ENCODE results near the gene ALKBH8. TPM values are rescaled to one million over a fixed set of nuclear protein-coding genes. Genes with fewer than 3 reads are reported as not detected.

The ALKBH8 gene
- total RNA-seq, 1 donor from 2014 or later = 11.8 TPM

DNA sequence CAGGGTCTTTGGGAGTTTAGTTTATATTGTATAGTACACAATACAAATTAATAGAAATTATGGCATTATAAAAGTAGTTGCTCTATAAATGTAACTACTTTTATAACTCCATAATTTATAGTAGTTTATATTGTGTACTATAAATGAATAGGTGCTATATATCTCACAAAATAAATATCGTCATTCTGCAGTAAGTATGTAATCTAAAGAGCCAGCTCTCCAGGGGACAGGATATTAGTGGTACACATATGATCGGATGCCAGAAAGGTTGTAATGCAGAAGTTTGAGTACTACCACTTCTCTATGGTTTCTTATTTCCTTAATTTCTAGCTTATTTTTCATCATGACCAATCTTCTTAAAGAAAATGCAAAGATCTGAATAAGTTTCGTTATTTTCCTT, 87.7 kb downstream of the ALKBH8 start:
- H3K27me3 Mint-ChIP-seq (ENCODE audit: insufficient read depth, low read depth) = no peaks in the 10 kb centered on the region
- no peak overlapping the region for H3K4me3 Mint-ChIP-seq
- Histone ChIP-seq H2AFZ (replicated peaks) (no peak overlapping the region), H3K9me3 (ENCODE audit: low read depth) (no peaks in the 10 kb centered on the region), H3F3A (ENCODE audit: low read depth) (no peaks in the 10 kb centered on the region), H3K4me2 (no peak overlapping the region), H3K36me3 (no peaks in the 10 kb centered on the region), H3K4me1 (no peaks in the 10 kb centered on the region), H4K20me1 (ENCODE audit: low read depth) (no peaks in the 10 kb centered on the region), H3K79me2 (ENCODE audit: low read depth) (no peaks in the 10 kb centered on the region), H3K27ac (no peak overlapping the region), H3K27me3 (no peaks in the 10 kb centered on the region), H3K4me3 (no peak overlapping the region), H3K9ac (no peak overlapping the region)
- H3K36me3 Mint-ChIP-seq = no peaks in the 10 kb centered on the region
- TF ChIP-seq EZH2phosphoT487 (IDR thresholded peaks at IDR 0.05) (no peak), EZH2 (IDR thresholded peaks at IDR 0.05) (no peak)
- TF ChIP-seq, protein P1, sequence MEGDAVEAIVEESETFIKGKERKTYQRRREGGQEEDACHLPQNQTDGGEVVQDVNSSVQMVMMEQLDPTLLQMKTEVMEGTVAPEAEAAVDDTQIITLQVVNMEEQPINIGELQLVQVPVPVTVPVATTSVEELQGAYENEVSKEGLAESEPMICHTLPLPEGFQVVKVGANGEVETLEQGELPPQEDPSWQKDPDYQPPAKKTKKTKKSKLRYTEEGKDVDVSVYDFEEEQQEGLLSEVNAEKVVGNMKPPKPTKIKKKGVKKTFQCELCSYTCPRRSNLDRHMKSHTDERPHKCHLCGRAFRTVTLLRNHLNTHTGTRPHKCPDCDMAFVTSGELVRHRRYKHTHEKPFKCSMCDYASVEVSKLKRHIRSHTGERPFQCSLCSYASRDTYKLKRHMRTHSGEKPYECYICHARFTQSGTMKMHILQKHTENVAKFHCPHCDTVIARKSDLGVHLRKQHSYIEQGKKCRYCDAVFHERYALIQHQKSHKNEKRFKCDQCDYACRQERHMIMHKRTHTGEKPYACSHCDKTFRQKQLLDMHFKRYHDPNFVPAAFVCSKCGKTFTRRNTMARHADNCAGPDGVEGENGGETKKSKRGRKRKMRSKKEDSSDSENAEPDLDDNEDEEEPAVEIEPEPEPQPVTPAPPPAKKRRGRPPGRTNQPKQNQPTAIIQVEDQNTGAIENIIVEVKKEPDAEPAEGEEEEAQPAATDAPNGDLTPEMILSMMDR (IDR thresholded peaks at IDR 0.05) = no peak
- H3K27ac Mint-ChIP-seq = no peak overlapping the region
- no peaks in the 10 kb centered on the region for H3K9me3 Mint-ChIP-seq
- DNase-seq (ENCODE audit: low spot score) = no peak
- H3K4me1 Mint-ChIP-seq = peaks cover under 1% of the 10 kb centered on the region

DNA sequence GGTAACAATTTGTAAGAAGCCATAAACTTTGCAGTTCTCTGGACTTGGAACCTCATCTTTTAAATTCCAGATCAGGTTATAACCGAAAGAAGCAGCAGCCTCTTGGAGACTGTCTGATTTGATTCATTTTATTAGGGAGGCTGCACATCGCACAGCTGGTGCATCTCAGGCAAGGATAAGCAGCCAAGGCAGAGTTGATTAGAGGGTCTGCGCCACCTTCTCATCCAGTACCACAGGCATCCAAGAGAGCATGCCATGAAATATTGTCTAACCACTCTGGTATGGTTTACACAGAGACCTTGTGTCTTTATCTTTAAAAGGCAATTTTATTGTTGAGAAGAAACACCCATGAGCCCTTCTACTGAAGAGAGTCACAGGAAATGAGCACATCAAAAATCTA, 91.7 kb downstream of the ALKBH8 start:
- no peak overlapping the region for H3K27ac ChIP-seq
- H3F3A ChIP-seq (ENCODE audit: low read depth) = no peaks in the 10 kb centered on the region
- H3K36me3 Mint-ChIP-seq = no peaks in the 10 kb centered on the region
- H3K4me1 ChIP-seq = no peaks in the 10 kb centered on the region
- H4K20me1 ChIP-seq (ENCODE audit: low read depth) = no peaks in the 10 kb centered on the region
- H3K4me2 ChIP-seq = no peak overlapping the region
- H3K27me3 Mint-ChIP-seq (ENCODE audit: insufficient read depth, low read depth) = peaks cover 2% of the 10 kb centered on the region
- no peaks in the 10 kb centered on the region for H3K27me3 ChIP-seq
- TF ChIP-seq EZH2phosphoT487 (IDR thresholded peaks at IDR 0.05) (no peak), EZH2 (IDR thresholded peaks at IDR 0.05) (no peak)
- TF ChIP-seq, protein P1 (IDR thresholded peaks at IDR 0.05) = no peak
- H3K9ac ChIP-seq = no peak overlapping the region
- H3K9me3 ChIP-seq (ENCODE audit: low read depth) = no peaks in the 10 kb centered on the region
- H3K27ac Mint-ChIP-seq = no peak overlapping the region
- no peak overlapping the region for H3K4me3 Mint-ChIP-seq
- no peaks in the 10 kb centered on the region for H3K9me3 Mint-ChIP-seq
- no peaks in the 10 kb centered on the region for H3K4me1 Mint-ChIP-seq
- DNase-seq (ENCODE audit: low spot score) = no peak
- H3K36me3 ChIP-seq = no peaks in the 10 kb centered on the region
- no peak overlapping the region for H3K4me3 ChIP-seq
- H2AFZ ChIP-seq (replicated peaks) = no peak overlapping the region
- no peaks in the 10 kb centered on the region for H3K79me2 ChIP-seq (ENCODE audit: low read depth)

DNA sequence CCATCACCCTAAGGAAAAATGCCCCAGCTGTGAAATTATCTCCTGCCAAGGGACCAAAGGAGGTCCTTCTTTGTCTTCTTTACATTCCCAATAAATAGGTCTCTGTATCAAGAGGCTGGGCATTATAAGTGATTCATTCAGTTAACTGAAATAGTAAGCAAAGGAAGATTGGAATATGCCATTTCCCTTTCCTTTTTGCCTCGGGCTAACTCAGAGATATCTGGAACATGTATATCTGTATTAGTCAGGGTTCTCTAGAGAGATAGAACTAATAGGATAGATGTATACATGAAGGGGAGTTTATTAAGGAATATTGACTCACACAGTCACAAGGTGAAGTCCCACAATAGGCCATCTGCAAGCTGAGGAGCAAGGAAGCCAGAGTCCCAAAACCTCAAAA, 92.6 kb downstream of the ALKBH8 start:
- Histone ChIP-seq H2AFZ (replicated peaks) (no peak overlapping the region), H3K27ac (no peak overlapping the region), H3F3A (ENCODE audit: low read depth) (no peaks in the 10 kb centered on the region), H3K9me3 (ENCODE audit: low read depth) (no peaks in the 10 kb centered on the region), H3K9ac (no peak overlapping the region), H3K36me3 (no peaks in the 10 kb centered on the region), H3K79me2 (ENCODE audit: low read depth) (no peaks in the 10 kb centered on the region), H4K20me1 (ENCODE audit: low read depth) (no peaks in the 10 kb centered on the region), H3K4me3 (no peak overlapping the region), H3K4me1 (no peaks in the 10 kb centered on the region), H3K27me3 (no peaks in the 10 kb centered on the region), H3K4me2 (no peak overlapping the region)
- DNase-seq (ENCODE audit: low spot score) = no peak
- Mint-ChIP-seq H3K27ac (no peak overlapping the region), H3K27me3 (ENCODE audit: insufficient read depth, low read depth) (peaks cover 2% of the 10 kb centered on the region), H3K4me1 (no peaks in the 10 kb centered on the region), H3K36me3 (no peaks in the 10 kb centered on the region), H3K4me3 (no peak overlapping the region), H3K9me3 (no peaks in the 10 kb centered on the region)
- TF ChIP-seq, protein P1 (IDR thresholded peaks at IDR 0.05) = no peak
- TF ChIP-seq EZH2phosphoT487 (IDR thresholded peaks at IDR 0.05) (no peak), EZH2 (IDR thresholded peaks at IDR 0.05) (no peak)
